Activated B cell treated with CpG ODN at 0.5 μM for 24 hours (primary cell): ENCODE data around the gene PLEKHM3. TPM values are rescaled to one million over a fixed set of nuclear protein-coding genes. Genes with fewer than 3 reads are reported as not detected.

ENCODE experiments used
- ATAC-seq: fragments of 200-7000 bp; cut with Tn5 transposase; one replicate; pipeline ENCODE4 v1.10.0; 2021; ENCODE audit warnings: low read depth, mild to moderate bottlenecking, moderate library complexity
- CTCF ChIA-PET: fragments of 350-600 bp; sonication (Branson Sonifier 250); formaldehyde crosslinking; loops from one replicate; lab custom pipeline; 2021; ENCODE audit warnings: antibody characterized with exemption; lab: Charles Lee
- POLR2A ChIA-PET: fragments of 350-600 bp; sonication (Branson Sonifier 250); formaldehyde crosslinking; loops from one replicate; lab custom pipeline; 2021; ENCODE audit warnings: antibody characterized with exemption; lab: Charles Lee
- DNase-seq: peaks from one replicate; pipeline ENCODE4 v3.0.0; 2022
- H3K27ac Mint-ChIP-seq: one replicate; pipeline ENCODE4 v1.8.0; 2020; ENCODE audit warnings: mixed read lengths
- H3K27me3 Mint-ChIP-seq: one replicate; pipeline ENCODE4 v1.8.0; 2021; ENCODE audit warnings: mixed read lengths
- H3K36me3 Mint-ChIP-seq: one replicate; pipeline ENCODE4 v1.8.0; 2021; ENCODE audit warnings: low read depth, mixed read lengths
- H3K4me1 Mint-ChIP-seq: one replicate; pipeline ENCODE4 v1.8.0; 2021; ENCODE audit warnings: mixed read lengths
- H3K4me3 Mint-ChIP-seq: one replicate; pipeline ENCODE4 v1.8.0; 2020; ENCODE audit warnings: mild to moderate bottlenecking, mixed read lengths
- H3K9me3 Mint-ChIP-seq: one replicate; pipeline ENCODE4 v1.8.0; 2020; ENCODE audit warnings: mixed read lengths
- intact Hi-C: fragments of 100-400 bp; cut with micrococcal nuclease; formaldehyde crosslinking; loops from one replicate; pipeline ENCODE4 v1.15.1; 2024
- total RNA-seq: library from RNA; stranded (reverse); gene quantifications from 2 replicates; pipeline ENCODE4 v1.2.3, GENCODE V29; 2022
- TF ChIP-seq, protein P1 (sequence below): fragments of 200-600 bp; IDR thresholded peaks from one replicate; pipeline ENCODE4 v1.8.0; 2022; ENCODE audit warnings: antibody characterized with exemption, mild to moderate bottlenecking

The PLEKHM3 gene
- total RNA-seq, 1 donor from 2014 or later = 12.0 TPM

DNA sequence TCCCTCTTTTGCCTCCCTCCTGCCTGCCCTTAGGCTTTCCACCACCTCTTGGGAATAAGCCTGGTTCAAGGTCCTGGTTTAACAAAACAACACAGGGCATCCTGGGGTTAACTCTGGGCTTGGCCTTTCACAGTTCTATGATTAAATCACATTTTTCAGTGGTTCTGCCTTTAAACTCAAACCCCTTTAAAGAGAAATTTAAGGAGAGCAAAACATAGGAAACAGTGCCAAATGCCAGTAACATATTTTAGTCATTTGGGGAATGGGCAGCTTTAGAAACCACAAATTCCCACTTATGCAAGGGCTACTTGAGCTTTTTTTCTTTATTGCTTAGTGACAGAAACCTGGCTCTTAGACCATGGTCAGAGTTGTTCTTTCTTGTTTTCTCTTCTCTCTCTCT lies 143.4 kb downstream of the PLEKHM3 start:
- no peak for DNase-seq
- no peaks in the 10 kb centered on the region for H3K36me3 Mint-ChIP-seq
- POLR2A ChIA-PET = no interaction called here
- no peaks in the 10 kb centered on the region for H3K27me3 Mint-ChIP-seq
- intact Hi-C loops = no loop called here
- CTCF ChIA-PET = no interaction called here
- TF ChIP-seq, protein P1, sequence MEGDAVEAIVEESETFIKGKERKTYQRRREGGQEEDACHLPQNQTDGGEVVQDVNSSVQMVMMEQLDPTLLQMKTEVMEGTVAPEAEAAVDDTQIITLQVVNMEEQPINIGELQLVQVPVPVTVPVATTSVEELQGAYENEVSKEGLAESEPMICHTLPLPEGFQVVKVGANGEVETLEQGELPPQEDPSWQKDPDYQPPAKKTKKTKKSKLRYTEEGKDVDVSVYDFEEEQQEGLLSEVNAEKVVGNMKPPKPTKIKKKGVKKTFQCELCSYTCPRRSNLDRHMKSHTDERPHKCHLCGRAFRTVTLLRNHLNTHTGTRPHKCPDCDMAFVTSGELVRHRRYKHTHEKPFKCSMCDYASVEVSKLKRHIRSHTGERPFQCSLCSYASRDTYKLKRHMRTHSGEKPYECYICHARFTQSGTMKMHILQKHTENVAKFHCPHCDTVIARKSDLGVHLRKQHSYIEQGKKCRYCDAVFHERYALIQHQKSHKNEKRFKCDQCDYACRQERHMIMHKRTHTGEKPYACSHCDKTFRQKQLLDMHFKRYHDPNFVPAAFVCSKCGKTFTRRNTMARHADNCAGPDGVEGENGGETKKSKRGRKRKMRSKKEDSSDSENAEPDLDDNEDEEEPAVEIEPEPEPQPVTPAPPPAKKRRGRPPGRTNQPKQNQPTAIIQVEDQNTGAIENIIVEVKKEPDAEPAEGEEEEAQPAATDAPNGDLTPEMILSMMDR = no peak
- H3K9me3 Mint-ChIP-seq = no peaks in the 10 kb centered on the region
- peaks cover 3% of the 10 kb centered on the region for H3K4me1 Mint-ChIP-seq
- ATAC-seq = no peak
- H3K27ac Mint-ChIP-seq = no peak overlapping the region
- no peak overlapping the region for H3K4me3 Mint-ChIP-seq

DNA sequence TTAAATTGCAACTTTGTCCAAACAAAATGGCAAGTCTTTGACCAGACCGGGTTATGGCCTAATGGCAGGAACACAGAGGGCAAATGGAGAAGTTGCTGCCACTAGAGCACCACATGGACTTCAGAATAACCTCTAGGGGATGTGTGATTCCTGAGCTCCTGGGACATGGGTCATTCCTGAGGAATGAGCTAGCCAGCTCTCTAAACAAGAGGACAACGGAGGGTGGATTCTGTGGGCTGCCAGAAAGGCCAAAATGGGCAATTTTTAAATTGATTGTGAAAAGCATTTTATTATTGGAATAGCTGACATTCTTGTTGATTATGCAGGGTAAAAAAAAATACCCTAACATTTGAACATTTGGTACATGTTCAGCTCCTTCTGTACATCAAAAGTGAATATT lies 145.8 kb downstream of the PLEKHM3 start:
- DNase-seq = no peak
- POLR2A ChIA-PET = no interaction called here
- Mint-ChIP-seq H3K36me3 (no peaks in the 10 kb centered on the region), H3K27me3 (no peaks in the 10 kb centered on the region), H3K9me3 (no peaks in the 10 kb centered on the region), H3K4me1 (peaks cover 3% of the 10 kb centered on the region), H3K27ac (no peak overlapping the region), H3K4me3 (no peak overlapping the region)
- CTCF ChIA-PET = no interaction called here
- no peak for ATAC-seq
- intact Hi-C loops = no loop called here
- TF ChIP-seq, protein P1 = no peak

DNA sequence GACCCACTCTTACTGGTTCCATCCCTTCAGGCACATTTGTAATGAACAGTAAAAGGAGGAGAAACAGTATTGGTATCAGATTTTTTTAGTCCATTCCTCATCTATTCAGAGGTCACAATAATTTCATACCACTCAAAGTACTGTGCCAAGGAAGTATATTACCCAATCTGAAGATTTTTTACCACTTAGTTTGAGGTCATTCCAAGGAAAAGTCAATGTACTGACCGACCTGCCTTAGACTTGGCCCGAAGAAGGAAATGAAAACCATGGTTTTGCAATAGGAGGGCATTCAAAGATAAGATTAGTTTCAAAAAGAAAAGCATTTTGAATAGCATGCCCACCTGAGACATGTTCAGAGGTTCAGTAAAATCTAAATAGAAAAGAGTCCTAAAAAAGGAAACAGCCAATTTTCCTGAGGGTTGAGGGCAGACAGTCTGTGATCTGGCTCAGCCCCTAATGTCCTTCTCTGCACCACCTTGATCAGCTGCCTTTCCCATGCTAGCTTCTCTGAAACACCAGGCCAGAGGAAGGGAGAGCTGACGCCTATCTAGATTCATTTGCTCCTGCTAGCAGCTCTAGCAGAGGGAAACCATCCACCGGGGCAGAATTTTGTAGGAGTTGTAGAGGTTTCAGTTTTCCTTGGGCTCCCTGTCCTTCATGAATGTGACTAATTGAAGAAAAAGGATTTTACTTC lies 148.3 kb downstream of the PLEKHM3 start:
- Mint-ChIP-seq H3K27me3 (no peaks in the 10 kb centered on the region), H3K9me3 (no peaks in the 10 kb centered on the region), H3K27ac (no peak overlapping the region), H3K4me3 (no peak overlapping the region), H3K36me3 (no peaks in the 10 kb centered on the region), H3K4me1 (no peaks in the 10 kb centered on the region)
- ChIA-PET CTCF (no interaction called here), POLR2A (no interaction called here)
- intact Hi-C loops = no loop called here
- TF ChIP-seq, protein P1 = no peak
- DNase-seq = no peak
- no peak for ATAC-seq

DNA sequence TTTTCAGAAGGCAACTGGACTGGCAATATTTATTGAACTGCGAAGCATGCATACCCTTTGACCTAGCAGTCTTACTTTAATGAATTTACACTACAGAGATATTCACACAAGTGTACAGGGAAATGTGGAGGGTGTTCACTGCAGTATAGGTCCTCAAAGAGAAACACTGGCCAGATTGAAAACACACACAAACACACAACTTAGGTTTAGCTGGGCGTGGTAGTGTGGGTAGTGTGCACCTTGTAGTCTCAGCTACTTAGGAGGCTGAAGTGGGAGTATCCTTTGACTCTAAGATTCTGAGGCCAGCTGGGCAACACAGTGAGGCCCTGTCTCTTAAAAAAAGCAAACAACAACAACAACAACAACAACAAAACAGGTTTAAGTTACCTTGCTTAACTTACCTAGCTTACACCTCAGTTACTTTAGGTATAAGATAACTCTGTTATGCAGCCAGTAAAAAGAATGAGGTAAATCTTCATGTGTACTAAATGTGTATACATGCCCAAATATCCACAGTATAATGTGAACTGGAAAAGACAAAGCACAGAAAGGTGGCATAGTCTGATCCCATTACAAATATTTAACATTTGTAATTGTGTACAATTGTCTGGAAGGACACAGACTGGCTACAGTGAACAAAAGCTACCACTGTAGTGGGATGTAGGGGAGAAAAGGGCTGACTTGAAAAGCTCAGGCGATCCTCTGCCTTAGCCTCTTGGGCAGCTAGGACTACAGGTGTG lies 149.7 kb downstream of the PLEKHM3 start:
- H3K9me3 Mint-ChIP-seq = no peaks in the 10 kb centered on the region
- no peak overlapping the region for H3K27ac Mint-ChIP-seq
- no peaks in the 10 kb centered on the region for H3K36me3 Mint-ChIP-seq
- ChIA-PET POLR2A (no interaction called here), CTCF (no interaction called here)
- ATAC-seq (no peak), DNase-seq (no peak)
- TF ChIP-seq, protein P1 = no peak
- no peaks in the 10 kb centered on the region for H3K27me3 Mint-ChIP-seq
- H3K4me3 Mint-ChIP-seq = no peak overlapping the region
- H3K4me1 Mint-ChIP-seq = no peaks in the 10 kb centered on the region
- intact Hi-C loops = no loop called here

DNA sequence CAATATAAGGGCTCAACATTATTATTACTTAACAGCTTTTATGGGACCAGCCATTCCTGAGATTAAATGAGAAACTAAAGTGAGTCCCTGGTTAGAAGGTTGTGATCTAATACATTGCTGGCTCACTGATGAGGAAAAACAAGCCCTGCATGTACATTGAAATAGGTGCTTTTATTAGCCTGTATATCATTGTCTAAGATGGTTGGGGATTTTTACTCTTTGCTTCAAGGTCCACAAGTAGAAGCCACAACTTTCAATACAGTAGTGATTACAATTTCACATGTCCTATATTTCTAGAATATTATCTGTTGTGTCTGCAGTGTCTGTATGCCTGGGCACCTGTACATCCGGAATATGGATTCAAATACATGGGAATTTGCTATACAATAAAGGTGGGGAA lies 151.5 kb downstream of the PLEKHM3 start:
- Mint-ChIP-seq H3K27me3 (no peaks in the 10 kb centered on the region), H3K4me1 (no peaks in the 10 kb centered on the region), H3K9me3 (no peaks in the 10 kb centered on the region), H3K27ac (no peak overlapping the region), H3K36me3 (no peaks in the 10 kb centered on the region), H3K4me3 (no peak overlapping the region)
- no peak for ATAC-seq
- CTCF ChIA-PET = no interaction called here
- POLR2A ChIA-PET = no interaction called here
- intact Hi-C loops = no loop called here
- TF ChIP-seq, protein P1 = no peak
- DNase-seq = no peak
